ENCODE results near the gene OXTR.

GRCh38 chr3:8794247-8794646 is 24.8 kb upstream of the OXTR start:
- TF ChIP-seq, protein P1, sequence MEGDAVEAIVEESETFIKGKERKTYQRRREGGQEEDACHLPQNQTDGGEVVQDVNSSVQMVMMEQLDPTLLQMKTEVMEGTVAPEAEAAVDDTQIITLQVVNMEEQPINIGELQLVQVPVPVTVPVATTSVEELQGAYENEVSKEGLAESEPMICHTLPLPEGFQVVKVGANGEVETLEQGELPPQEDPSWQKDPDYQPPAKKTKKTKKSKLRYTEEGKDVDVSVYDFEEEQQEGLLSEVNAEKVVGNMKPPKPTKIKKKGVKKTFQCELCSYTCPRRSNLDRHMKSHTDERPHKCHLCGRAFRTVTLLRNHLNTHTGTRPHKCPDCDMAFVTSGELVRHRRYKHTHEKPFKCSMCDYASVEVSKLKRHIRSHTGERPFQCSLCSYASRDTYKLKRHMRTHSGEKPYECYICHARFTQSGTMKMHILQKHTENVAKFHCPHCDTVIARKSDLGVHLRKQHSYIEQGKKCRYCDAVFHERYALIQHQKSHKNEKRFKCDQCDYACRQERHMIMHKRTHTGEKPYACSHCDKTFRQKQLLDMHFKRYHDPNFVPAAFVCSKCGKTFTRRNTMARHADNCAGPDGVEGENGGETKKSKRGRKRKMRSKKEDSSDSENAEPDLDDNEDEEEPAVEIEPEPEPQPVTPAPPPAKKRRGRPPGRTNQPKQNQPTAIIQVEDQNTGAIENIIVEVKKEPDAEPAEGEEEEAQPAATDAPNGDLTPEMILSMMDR (conservative IDR thresholded peaks at IDR 0.05; ENCODE audit: low read depth, low read length): no peak
- TF ChIP-seq, protein P2, sequence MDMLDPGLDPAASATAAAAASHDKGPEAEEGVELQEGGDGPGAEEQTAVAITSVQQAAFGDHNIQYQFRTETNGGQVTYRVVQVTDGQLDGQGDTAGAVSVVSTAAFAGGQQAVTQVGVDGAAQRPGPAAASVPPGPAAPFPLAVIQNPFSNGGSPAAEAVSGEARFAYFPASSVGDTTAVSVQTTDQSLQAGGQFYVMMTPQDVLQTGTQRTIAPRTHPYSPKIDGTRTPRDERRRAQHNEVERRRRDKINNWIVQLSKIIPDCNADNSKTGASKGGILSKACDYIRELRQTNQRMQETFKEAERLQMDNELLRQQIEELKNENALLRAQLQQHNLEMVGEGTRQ (IDR thresholded peaks at IDR 0.05; ENCODE audit: low read depth, low read length): no peak
- TF ChIP-seq RCOR1 (IDR thresholded peaks at IDR 0.05; ENCODE audit: insufficient replicate concordance, low read length) (no peak), SMC3 (IDR thresholded peaks at IDR 0.05; ENCODE audit: low read depth, low read length) (no peak), MAFK (IDR thresholded peaks at IDR 0.05; ENCODE audit: low read depth, low read length) (no peak), RFX5 (IDR thresholded peaks at IDR 0.05; ENCODE audit: low read depth, low read length) (no peak)

Measured in IMR-90 (cell line).